ENCODE measurements around the gene IRF3. TPM values are rescaled to one million over a fixed set of nuclear protein-coding genes. Genes with fewer than 3 reads are reported as not detected.
A peak's percentile ranks its signal among the peaks of the same experiment; 100 is the strongest.

Gene IRF3
- total RNA-seq, 1 experiment from 2014 or later, result 205 TPM

- no peak overlapping the region for H2BK12ac ChIP-seq (ENCODE audit: insufficient read length, low read depth, low read length)
- H4K20me1 ChIP-seq (ENCODE audit: control insufficient read depth, insufficient read depth, insufficient read length), result no peaks in the 10 kb centered on the region
- peaks cover 28 to 52% of the 10 kb centered on the region in 2 experiments for H3K4me1 Mint-ChIP-seq
- no peaks in the 10 kb centered on the region for H3K9me3 ChIP-seq (ENCODE audit: control insufficient read depth, low read depth, low read length)
- WGBS (ENCODE audit: extremely low coverage, insufficient read length, low lambda C conversion rate), result no CpG with 5 or more reads among the region's 12 CpGs
- no peak overlapping the region for H3K27ac ChIP-seq (ENCODE audit: insufficient read length, low read depth, low read length)
- H3K79me2 ChIP-seq (ENCODE audit: insufficient read depth, low read length), result no peaks in the 10 kb centered on the region
- H3K4me3 Mint-ChIP-seq, result no peak overlapping the region; a peak in 1 of 5 replicates
- H3K18ac ChIP-seq (ENCODE audit: insufficient read length, low read depth, low read length), result no peak overlapping the region
- H3K23me2 ChIP-seq (ENCODE audit: insufficient read length, low read depth, low read length, poor library complexity, severe bottlenecking), result peaks cover 19% of the 10 kb centered on the region
- no peak overlapping the region for H3T11ph ChIP-seq (ENCODE audit: low read length)
- H2BK5ac ChIP-seq (ENCODE audit: insufficient read length, low read length), result no peak overlapping the region
- H2AFZ ChIP-seq (ENCODE audit: low read length), result no peak overlapping the region
- no peak for TF ChIP-seq CTCF (conservative IDR thresholded peaks at IDR 0.05)
- H3K27me3 ChIP-seq (ENCODE audit: insufficient read depth, low read length), result no peaks in the 10 kb centered on the region
- no peak overlapping the region for H3K14ac ChIP-seq (ENCODE audit: insufficient read depth, low read length)
- no peak overlapping the region for H2AK5ac ChIP-seq (ENCODE audit: insufficient read length, low read length)
- no peak overlapping the region for H4K8ac ChIP-seq (replicated peaks; ENCODE audit: insufficient read length, low read depth, low read length)
- peaks cover 0 to 3% of the 10 kb centered on the region in 2 experiments; a peak in 2 of 5 replicates for H3K9me3 Mint-ChIP-seq
- H3K56ac ChIP-seq (ENCODE audit: insufficient read length, low read depth, low read length), result no peak overlapping the region
- no peak overlapping the region for H4K5ac ChIP-seq (ENCODE audit: insufficient read length, low read depth, low read length)
- H3K36me3 Mint-ChIP-seq (ENCODE audit: insufficient read depth in 1 of 3, low read depth in 3 of 3), result peaks cover 35 to 65% (median 49%) of the 10 kb centered on the region in 3 experiments
- peaks cover 10% of the 10 kb centered on the region; the same call in 1 of the 2 replicates for H3K4me1 ChIP-seq (ENCODE audit: insufficient read depth, low read length)
- no peak overlapping the region for H3K4ac ChIP-seq (ENCODE audit: low read depth, low read length)
- H3K27me3 Mint-ChIP-seq (ENCODE audit: low read depth), result no peaks in the 10 kb centered on the region; the same call in 1 of the 2 replicates
- no peak overlapping the region for H3K4me2 ChIP-seq (ENCODE audit: insufficient read depth, insufficient read length, low read length)
- H3K23ac ChIP-seq (ENCODE audit: insufficient read length, low read depth, low read length), result no peak overlapping the region
- DNase-seq, result no peak
- H3K27ac Mint-ChIP-seq, result peak overlapping the region in 1 of 3 experiments; percentile 80; a peak in 2 of 7 replicates
- no peak overlapping the region for H4K91ac ChIP-seq (ENCODE audit: insufficient read length, low read depth, low read length)
- H3K9ac ChIP-seq (ENCODE audit: extremely low read depth, insufficient read length, low read length), result no peak overlapping the region
- H2BK120ac ChIP-seq (ENCODE audit: low read depth, low read length, poor library complexity, severe bottlenecking), result no peak overlapping the region
- H2BK15ac ChIP-seq (ENCODE audit: low read depth, low read length), result no peak overlapping the region
- H3K79me1 ChIP-seq (ENCODE audit: insufficient read depth, low read depth, low read length, poor library complexity, severe bottlenecking), result no peaks in the 10 kb centered on the region
- no peak overlapping the region for H2BK20ac ChIP-seq (ENCODE audit: low read depth, low read length, poor library complexity, severe bottlenecking)
These were observed 21.5 kb upstream of the IRF3 start for GRCh38 chr19:49687150-49687549.
